HG03064 (cell line): ENCODE measurements around the gene DPM1.

Experiments
- ATAC-seq: cut with Tn5 transposase; IDR thresholded peaks from one replicate; pipeline ENCODE4 v1.9.1; 2021; ENCODE audit warnings: low read depth; ENCODE audit not compliant: unreplicated experiment

Gene DPM1

DNA sequence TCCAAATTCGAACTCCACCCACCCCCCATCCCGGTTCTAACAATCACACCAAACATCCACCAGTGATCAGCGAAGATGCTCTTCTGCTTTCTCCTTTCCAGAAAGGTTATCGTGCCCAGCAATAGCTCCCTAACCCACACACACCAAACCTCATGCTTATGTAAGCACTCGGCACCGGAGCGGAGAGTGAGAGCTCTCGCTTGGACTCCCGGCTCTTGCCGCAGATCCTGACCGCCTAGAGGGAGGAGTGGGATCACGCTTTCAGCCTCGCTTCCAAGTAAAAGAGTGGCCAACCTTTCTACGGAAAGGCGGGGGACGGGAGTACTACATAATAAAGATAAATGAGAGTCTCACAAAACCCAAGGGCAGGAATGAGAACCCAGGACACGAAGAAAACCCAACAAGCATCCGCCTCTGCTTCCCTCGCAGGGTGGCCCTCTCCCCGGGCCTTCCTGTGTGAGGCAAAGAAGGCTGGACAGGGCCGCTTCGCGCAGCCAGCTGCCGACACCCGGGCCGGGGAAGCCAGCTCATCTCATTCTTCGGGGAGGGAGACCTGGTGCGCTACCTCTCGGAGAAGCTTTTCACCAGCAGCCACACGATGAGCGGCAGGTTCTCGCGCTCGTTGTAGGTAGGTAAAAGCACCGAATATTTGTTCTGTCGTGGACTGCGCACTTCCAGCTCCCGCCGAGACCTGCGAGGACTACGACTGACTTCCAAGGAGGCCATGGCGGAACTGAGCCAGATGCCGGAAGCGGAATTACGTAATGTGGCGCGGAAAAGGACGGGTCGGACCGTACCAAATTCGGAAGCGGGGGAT lies at the start of gene DPM1:
TSS of gene DPM1 (minus strand) at position 735 of the 817 bp plus-strand sequence. CDS start at position 726, 9 bp downstream.
- ATAC-seq, result peak; percentile 74

DNA sequence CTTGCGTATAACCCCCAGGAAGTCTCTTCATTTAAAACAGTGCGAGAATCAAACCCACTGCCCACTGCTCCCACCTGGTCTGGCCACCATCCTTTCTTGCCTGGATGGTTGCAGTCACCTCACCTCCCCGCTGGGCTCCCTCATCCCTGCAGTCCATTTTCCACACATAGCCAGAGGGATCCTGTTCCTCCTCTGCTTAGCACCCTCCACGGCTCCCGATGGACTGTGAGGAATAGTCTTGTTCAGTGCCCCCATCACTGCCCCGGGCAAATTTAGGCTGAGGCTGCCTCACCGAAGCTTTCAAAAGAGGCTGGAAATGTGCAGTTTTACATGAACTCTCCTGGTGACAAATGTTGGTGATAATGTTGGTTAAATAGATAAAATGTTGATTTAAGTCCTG lies 46.9 kb upstream of the DPM1 start:
- no peak for ATAC-seq

DNA sequence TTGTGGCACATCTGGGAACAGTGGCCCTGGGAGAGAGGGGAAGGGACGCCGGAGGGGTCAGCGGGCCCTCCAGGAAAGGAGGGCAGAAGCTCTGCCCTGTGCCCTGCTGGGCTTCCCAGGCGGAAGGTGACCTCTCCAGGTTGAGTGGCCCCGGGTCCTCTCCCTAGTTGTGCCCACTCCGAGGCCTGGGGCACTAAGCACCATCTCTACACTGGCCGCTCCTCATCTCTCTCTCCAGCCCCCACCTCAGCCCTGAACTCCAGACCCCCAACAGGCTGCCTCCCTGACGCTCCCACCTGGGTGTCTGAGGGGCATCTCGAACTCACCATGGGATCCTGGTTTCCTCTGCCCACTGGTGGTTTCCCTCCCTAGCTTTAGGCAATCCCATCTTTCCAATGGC lies 46.4 kb upstream of the DPM1 start:
- ATAC-seq, result no peak

DNA sequence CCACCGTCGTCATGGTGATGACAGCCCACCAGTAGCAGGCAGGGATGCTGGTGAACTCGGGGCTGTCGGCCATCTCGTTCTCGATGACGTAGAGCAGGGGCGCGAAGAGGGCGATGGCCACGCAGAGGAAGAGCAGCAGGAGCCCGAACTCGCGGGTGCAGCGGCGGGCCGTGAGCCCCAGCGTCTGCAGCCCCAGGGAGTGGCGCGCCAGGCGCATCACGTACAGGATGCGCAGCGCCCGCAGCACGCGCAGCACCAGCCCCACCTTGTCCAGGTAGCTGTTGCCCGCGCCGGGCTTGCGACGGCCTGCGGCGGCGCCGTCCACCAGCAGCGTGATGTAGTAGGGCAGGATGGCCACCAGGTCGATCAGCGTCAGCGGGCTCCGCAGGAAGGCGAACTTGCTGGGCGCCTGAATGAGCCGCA lies 46.0 kb upstream of the DPM1 start:
- no peak for ATAC-seq

DNA sequence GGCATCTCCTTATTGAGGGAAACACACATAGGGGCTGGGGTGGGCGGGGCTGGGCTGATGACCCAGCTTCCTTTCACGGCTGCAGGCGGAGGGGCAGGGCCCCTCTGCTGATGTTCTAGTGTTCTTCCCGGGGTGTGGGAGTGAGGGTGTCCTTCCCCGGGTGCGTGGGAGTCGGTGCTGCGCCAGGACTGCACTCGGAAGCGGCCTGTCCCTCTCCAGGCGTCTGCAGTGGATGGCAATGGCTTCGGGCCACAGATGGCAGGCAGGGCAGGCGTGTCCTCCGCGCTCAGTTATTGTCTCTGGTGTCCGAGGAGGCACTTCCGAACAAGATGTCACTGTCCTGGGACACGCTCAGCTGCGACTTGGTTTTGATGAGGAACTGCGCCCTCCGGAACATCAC lies 45.4 kb upstream of the DPM1 start:
- ATAC-seq, result no peak

DNA sequence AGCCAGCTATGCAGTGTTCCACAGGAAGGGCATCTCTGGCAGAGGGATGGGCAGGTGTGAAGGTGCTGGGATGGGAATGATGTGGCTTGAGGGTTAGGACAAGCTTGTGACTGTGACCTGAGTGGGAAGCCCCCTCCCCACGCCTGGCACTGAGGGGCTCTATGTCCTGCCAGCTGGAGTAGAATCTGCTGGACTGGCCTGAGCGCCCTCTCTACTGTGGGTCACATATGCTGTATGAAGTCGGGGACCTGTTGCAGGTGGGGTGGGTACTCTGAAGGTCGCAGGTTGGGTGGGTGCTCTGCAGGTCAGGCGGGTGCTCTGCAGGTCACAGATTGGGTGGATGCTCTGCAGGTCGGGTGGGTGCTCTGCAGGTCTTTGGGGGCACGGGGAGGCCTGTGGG lies 44.3 kb upstream of the DPM1 start:
- no peak for ATAC-seq

DNA sequence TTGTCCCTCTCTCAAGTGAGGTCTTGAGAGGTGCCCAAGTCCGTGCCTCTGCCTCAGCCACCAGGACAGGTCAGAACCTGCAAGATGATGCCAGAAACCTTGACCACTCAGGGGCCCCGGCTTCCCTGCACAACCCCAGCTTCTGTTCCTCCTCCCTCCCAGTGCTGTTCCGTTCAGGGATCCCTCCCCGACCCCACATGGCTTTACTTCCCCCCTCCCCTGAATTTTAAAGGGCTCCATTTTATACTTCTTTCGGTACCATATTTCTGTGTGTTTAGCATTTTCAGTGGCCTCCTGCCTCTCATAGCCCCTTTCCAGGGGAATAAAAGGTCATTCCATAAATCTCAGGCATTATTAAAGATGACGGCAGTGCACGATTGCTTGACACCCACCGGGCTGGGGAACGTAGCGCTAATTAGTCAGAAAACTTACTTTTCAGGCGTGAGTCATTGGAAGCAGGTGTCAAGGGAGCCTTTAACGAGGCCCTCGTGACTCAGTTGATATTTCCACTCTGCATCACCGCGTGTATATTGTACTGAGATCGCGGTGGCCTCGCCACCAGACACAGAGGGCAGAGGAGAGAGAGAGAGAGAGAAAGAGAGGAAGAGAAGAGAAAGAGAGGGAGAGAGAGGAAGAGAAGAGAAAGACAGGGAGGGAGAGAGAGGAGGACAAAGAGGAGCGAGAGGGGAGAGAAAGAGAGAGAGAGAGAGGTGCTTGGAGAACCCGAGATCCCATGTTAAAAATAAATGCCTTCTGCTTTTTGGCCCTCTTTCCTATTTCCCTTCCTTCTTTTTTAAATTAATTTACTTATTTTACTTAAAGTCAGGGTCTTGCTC lies 43.3 kb upstream of the DPM1 start:
- ATAC-seq, result no peak

DNA sequence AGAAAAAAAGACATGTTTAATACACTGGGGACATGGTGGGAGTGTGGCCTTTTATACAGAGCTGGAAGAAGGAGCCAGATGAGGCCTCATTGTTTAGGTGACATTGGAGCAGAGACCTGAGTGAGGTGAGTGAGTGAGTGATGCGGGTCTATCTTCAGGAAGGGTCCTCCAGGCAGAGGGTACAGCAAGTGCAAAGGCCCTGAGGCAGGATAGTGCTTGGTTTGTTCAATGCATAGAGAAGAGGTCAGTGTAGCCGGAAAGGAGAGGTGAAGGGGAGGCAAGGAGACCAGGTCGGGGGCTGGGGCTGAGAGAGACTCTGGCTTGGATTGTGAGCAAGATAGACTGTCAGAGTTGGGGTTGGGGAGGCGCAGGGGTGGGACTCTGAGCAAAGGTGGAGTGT lies 41.0 kb upstream of the DPM1 start:
- no peak for ATAC-seq

DNA sequence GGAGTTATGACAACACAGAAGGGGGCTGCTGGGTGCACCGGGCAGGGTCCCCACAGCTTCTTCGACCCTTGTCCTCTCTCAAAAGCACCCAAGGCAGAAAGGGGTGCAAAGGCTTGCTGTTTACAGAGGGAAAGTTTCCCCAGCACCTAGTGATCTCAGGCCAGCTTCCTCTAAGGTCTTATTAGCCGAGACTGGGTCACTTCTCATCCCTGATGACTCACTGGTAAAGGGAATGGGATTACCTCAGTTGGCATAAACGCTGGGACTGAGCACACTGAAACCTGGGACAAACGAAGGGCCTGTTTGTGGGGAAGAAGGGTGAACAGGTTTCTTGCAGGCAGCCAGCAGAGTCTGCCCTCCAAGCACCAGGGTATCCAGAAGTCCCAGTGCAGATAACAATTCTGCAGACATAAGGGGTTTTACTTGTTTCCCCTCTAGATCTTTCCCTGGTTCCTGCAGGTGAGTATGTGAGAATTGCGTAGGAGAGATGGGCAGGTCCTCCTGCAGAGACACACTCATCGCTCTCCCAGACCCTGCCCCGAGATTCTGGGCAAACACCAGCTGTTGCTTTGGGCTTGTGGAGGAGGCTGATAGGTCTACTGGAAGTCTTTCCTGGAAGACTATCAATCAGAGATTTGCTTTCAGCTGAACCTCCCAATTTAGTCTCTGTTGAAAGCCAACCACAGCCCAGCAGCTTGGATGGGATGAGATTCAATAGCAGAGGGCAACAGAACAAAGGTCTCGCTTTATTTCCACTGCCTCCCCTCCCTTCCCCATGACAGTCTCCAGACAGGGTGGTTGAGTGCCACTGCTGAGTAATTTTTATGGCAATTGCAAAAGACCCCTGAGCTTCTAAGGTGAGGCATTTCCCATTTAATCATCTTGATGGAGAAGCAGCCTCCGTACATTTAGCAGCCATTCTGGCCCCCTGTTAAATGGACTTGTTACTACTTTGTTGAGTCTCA lies 38.9 kb upstream of the DPM1 start:
- no peak for ATAC-seq

DNA sequence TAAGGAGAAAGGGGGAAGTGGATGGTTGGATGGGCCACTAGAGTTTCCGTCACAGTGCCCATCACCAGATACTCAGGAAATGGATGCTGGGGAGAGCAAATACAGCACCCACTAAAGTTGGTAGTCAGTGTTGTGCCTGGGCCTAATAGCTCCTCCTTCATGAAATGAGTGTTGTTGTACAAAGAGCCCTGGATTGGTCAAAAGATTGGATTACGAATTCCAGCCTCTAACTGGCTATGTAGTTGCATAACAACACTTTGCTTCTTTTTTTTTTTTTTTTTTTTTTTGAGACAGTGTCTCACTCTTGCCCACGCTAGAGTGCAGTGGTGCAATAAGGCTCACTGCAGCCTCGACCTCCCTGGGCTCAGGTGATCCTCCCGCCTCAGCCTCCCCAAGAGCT lies 37.2 kb upstream of the DPM1 start:
- ATAC-seq, result no peak

DNA sequence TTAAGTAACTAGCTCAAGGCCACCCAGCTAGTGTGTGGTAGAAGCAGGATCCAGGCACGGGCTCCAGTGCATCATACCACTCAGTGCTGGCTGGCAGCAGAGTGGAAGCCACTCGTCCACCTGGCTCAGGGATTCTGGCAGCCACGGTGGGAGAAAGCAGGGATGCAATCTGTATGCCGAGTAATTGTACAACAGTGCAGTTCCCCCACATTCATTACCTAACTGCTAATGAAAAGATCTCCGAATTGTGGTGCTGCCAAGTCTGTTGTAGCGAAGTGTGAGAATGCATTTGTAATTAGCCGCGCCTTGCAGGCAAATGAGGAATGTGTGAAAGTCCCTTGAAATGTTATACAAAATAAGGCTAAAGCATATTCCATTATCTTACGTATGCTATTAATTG lies 35.5 kb upstream of the DPM1 start:
- ATAC-seq, result no peak

DNA sequence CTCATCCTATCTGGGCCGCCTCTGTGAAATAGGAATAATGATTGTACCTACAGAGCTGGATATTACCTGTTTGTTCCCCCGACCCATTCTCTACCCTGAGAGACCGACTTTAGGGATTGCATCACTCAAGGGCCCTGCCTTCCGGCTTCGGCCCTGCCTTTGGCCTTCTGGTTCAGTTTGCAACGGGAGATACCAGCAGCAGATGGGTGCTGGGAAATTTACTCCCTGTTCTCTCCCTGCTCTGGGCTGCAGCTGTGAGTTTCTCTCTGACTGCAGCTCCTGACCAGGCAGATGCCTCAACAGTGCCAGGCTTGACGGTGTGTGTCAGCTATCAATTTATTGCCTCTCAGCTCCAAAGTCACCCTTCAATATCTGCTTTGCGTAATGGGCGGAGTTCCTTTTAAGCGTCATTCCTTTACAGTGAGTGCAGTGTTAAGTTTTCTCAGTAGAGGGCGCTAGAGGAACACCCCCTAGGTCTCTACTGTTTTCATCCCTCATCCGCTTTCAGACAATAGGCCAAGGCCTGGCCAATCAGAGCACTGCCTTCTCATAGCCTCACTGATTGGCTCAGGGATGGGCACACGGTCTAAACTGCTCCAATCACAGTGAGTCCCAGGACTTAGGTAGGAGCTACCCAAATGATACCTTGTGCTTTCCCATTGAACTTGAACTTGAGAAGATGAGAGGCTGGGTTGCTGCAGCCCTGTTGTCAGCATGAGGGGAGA lies 34.6 kb upstream of the DPM1 start:
- no peak for ATAC-seq

DNA sequence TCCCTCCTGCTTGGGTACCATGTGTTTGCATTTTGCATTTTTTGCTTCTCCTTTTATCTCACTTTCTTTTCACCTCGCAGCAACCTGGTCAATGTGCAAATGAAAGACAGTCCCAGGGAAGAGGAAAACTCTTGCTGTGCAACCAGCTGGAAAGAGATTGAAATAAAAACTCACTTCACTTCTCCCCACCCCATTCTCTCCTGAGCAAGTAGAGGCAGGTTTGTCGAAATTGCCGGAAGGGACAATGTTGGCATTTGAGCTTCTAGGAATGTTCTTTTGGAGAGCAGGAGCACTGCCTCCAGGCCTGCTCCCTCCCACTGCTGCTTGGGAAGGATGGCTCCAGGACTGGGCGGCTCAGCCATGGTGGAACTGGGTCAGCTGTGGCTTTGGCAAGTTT lies 34.0 kb upstream of the DPM1 start:
- no peak for ATAC-seq

DNA sequence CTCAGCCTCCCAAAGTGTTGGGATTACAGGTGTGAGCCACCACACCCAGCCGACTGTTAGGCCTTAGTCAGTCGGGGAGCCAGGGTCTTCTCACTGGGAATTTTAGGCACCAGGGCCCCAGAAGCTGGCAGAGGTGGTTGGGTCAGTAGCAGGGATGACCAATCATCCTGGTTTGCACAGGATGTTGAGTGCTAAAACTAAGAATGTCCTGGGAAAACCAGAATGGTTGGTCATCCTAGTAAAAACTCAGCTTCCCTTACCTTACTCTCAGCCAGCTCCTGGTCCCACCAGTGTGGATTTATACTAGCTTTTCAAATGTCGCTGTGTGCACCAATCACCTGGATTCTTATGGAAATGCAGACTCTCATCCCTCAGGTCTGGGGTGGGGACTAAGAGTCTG lies 32.7 kb upstream of the DPM1 start:
- no peak for ATAC-seq

DNA sequence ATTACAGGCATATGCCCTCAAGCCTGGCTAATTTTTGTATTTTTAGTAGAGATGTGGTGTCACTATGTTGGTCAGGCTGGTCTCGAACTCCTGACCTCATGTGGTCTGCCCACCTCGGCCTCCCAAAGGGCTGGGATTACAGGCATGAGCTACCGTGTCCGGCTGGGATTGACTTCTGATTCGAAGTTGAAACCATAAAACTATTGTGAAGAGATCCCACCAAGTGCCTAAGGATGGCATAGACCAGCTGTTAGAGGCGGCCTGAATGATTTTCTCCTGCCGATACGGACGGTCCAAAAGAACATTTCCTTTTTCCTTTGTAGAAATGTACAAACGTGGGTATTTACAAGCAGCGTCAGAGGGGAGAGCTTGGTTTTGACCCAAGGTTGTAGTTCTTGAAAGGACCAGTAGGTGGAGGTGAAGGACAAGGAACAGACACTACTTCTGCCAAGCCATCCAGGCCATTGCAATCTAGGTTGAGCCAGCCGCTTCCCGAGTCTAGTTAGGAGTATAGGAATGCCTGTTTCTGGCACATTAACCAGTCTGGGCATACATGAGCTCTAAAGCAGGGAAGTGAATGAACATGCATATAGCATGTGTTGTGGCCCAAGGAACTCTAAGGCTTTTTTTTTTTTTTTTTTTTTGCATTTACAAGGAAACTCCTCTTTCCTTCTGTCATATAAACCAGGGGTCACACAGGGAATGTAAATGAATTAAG lies 29.3 kb upstream of the DPM1 start:
- no peak for ATAC-seq

DNA sequence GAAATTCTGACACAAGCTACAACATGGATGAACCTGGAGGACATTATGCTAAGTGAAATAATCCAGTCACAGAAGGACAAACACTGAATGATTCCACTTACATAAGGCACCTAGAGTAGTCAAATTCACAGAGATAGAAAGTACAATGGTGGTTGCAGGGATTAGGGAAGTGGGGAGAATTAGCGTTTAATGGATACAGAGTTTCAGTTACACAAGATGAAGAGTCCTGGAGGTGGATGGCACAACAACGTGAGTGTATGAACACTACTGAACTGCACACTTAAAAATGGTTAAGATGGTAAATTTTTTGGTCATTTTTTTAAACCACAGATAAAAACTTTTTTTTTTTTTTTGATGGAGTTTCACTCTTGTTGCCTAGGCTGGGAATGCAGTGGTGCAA lies 25.0 kb upstream of the DPM1 start:
- no peak for ATAC-seq

DNA sequence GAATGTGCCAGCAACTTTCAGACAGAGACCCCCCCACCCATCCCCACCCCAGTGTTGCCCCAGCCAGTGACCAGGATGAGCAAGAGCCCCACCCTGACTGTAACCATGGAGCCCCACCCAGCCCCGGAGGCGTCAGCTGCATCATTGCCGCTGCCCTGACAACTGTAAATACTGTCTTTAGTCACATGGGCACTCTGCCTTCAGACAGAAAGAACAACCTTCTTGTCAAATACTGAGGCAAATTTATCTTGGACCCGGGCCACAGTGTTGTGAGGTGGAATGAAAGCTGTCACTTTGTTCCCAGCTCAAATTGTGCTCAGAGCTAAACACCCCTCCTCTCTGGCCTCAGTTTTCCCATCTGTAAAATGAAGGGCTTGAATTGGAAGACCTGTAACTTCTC lies 24.0 kb upstream of the DPM1 start:
- no peak for ATAC-seq

DNA sequence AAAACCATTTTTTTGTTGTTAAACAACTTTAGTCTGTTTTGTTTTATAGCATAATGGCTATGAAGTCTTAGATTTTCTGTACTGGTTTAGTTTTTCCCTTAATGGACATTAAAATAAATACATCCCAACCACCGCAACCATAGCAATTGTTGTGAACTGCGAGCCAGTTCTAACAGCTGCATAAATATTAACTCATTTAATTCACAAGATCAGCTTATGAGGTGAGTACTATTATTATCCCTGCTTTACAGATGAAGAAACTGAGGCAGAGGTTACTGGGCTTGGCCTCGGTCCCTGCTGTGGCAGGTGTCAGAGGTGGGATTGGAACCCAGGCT lies 23.3 kb upstream of the DPM1 start:
- ATAC-seq, result no peak

DNA sequence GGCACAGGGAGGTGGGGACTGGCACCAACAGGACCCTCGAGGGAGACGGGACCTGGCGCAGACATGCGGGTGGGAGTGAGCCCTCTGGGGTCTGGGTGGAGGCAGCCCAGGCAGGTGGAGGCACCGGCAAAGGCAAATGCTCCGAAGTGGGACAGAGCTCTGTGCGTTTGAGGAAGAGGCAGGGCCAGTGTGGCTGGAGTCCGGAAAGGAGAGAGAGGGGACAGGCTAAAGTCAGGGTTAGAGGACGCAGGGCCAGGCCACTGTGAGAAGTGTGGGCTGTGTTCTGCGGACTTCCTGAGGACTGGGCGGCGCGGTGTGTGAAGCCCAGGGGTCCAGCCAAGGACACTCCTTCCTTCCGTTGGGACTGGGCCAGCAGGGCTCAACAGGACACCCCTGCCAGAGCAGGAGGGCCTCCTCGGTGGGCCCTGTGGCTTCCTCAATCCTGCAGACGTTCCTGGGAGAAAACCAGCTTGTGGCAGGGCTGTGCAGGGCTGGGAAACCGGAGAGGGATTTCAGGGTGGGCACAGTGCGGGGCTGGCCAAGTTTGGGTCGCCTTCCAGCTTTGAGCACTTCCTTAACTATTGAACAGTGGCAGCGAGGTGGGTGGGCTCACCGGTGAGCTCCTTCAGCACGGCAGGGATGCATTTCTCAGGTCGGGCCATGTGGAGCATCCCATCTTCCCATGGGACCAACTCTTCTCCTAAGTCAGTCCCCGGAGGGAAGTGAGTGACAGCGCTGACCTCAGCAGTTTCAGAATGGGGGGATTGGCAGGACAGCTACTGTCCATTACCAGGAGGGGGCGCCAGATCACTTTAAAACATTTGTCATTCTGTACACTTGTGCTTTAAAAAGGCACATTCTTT lies 22.8 kb upstream of the DPM1 start:
- ATAC-seq, result no peak
